IPS-20b (cell line): ENCODE measurements around the gene SLAMF9.
"Not testable (repeated sequence)": the region's sequence is repeated elsewhere in the genome, so short reads cannot be mapped to it uniquely, and the experiment has no call there.

Experiments used
- H3K27ac ChIP-seq: one replicate; pipeline ENCODE4 v1.5.1; 2013; ENCODE audit warnings: low read length
- H3K27me3 ChIP-seq: 2 replicates; pipeline ENCODE4 v1.6.1; 2013; ENCODE audit warnings: mild to moderate bottlenecking, low read length, inconsistent platforms; ENCODE audit not compliant: insufficient read depth
- H3K36me3 ChIP-seq: 2 replicates; pipeline ENCODE4 v1.6.1; 2013; ENCODE audit warnings: low read depth, mild to moderate bottlenecking, inconsistent platforms, low read length, moderate library complexity; ENCODE audit not compliant: insufficient read depth
- H3K4me1 ChIP-seq: 2 replicates; pipeline ENCODE4 v1.6.1; 2013; ENCODE audit warnings: mild to moderate bottlenecking, control low read depth, inconsistent platforms, low read length, moderate library complexity; ENCODE audit not compliant: insufficient read depth
- H3K4me3 ChIP-seq: 2 replicates; pipeline ENCODE4 v1.5.1; 2013; ENCODE audit warnings: mild to moderate bottlenecking, low read length, inconsistent platforms
- H3K9ac ChIP-seq: 2 replicates; pipeline ENCODE4 v1.6.1; 2013; ENCODE audit warnings: low read depth, mild to moderate bottlenecking, inconsistent platforms, low read length, moderate library complexity
- H3K9me3 ChIP-seq: 2 replicates; pipeline ENCODE4 v1.6.1; 2013; ENCODE audit warnings: mild to moderate bottlenecking, low read depth, low read length, inconsistent platforms; ENCODE audit not compliant: insufficient read depth

The SLAMF9 gene

GRCh38 chr1:159914252-159915018 is 39.6 kb downstream of the SLAMF9 start:
- Histone ChIP-seq H3K36me3 (peaks cover 12% of the 10 kb centered on the region), H3K27ac (no peak overlapping the region), H3K4me3 (no peak overlapping the region), H3K27me3 (no peaks in the 10 kb centered on the region), H3K9ac (peak overlapping the region; percentile 43; the same call in 1 of the 2 replicates), H3K4me1 (peaks cover 46% of the 10 kb centered on the region), H3K9me3 (no peaks in the 10 kb centered on the region)

GRCh38 chr1:159913451-159914192 is 40.4 kb downstream of the SLAMF9 start:
- H3K36me3 ChIP-seq: peaks cover 4% of the 10 kb centered on the region
- H3K9me3 ChIP-seq: no peaks in the 10 kb centered on the region
- H3K4me3 ChIP-seq: no peak overlapping the region
- peak overlapping the region; percentile 43; the same call in 1 of the 2 replicates for H3K9ac ChIP-seq
- no peak overlapping the region for H3K27ac ChIP-seq
- peaks cover 46% of the 10 kb centered on the region for H3K4me1 ChIP-seq
- no peaks in the 10 kb centered on the region for H3K27me3 ChIP-seq

GRCh38 chr1:159911326-159912070 is 42.5 kb downstream of the SLAMF9 start:
- no peak overlapping the region for H3K27ac ChIP-seq

DNA sequence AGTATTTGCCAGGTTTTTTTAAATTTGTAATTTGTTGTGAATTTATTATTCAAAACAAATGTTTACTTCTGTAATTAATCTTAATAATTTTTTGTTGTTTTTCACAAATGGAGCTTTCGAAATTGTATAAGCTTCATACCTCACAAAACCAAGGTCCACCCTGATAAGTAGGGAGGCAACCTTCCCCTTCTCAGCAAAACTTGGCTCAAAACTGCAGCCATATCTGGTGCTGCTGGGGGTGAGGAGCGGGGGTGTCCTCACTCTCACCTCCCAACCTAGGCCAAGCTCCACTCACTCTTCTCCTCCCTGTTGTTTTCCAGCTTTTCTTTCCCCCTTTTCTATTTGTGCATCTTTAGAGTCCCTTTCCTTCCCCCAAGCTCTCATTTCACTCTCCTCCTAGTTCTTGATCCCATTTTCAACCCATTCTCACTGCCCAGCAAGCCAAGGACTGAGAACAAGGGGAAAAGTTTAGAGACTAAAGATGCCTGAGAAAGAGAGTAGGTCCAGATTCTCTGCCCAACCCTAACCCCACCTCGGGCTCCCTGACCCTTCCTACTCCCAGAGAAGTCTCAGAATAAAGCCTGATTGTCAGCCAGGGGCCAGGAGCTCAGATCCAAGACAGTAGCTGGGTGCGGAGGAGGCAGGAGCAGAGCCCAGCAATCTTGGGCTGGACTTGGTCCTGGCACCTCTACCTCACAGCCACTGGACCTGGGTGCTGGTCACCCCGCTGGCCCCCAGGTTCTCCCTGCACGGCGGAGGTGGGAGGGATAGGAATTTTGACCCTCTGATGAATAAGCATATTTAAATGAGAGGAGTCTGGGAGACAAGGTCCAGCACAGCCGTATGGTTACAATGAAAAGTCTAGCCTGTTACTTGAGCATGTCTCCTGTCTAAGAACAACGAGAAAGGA is 45.8 kb downstream of the SLAMF9 start:
- Histone ChIP-seq H3K27me3 (no peaks in the 10 kb centered on the region), H3K9ac (no peak overlapping the region), H3K36me3 (no peaks in the 10 kb centered on the region), H3K4me1 (peaks cover 18% of the 10 kb centered on the region; the same call in 1 of the 2 replicates), H3K27ac (no peak overlapping the region), H3K9me3 (no peaks in the 10 kb centered on the region), H3K4me3 (no peak overlapping the region)

More at GRCh38 chr1:159911326-159912070, 42.5 kb downstream of the SLAMF9 start:
- Histone ChIP-seq H3K4me1 (peaks cover 44% of the 10 kb centered on the region), H3K4me3 (no peak overlapping the region), H3K9ac (no peak overlapping the region), H3K27me3 (no peaks in the 10 kb centered on the region), H3K36me3 (no peaks in the 10 kb centered on the region), H3K9me3 (no peaks in the 10 kb centered on the region)

DNA sequence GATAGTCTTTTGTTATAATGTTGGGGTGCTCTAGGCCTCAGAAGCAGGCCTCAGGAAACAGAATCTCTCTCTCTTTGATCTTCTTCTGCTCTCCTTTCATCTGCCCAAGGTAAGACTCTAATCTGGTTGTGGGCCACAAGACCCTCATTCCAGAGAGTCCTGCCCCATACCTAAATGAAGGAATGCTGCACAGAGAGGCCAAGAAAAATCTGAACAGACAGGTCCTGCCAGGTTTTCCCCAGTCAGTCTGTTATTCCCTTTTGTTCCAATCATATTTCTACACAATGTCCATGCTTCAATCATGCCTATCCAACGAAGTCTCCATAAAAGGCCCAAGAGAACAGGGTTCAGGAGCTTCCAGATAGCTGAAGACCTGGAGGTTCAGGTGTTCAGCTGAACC is 47.1 kb downstream of the SLAMF9 start:
- Histone ChIP-seq H3K36me3 (no peaks in the 10 kb centered on the region), H3K27me3 (no peaks in the 10 kb centered on the region; the same call in 1 of the 2 replicates), H3K9ac (no peak overlapping the region), H3K27ac (no peak overlapping the region), H3K4me3 (no peak overlapping the region), H3K9me3 (no peaks in the 10 kb centered on the region), H3K4me1 (peaks cover 15% of the 10 kb centered on the region; the same call in 1 of the 2 replicates)

GRCh38 chr1:159904036-159904435 is 50.0 kb downstream of the SLAMF9 start:
- not testable (repeated sequence) for H3K36me3 ChIP-seq, H3K27ac ChIP-seq, H3K4me1 ChIP-seq, H3K4me3 ChIP-seq, H3K9me3 ChIP-seq, H3K9ac ChIP-seq
- H3K27me3 ChIP-seq: peaks cover 18% of the 10 kb centered on the region

- H3K36me3 ChIP-seq: no peaks in the 10 kb centered on the region
- no peak overlapping the region for H3K9ac ChIP-seq
- H3K9me3 ChIP-seq: no peaks in the 10 kb centered on the region
- H3K27ac ChIP-seq: no peak overlapping the region
- peaks cover 5% of the 10 kb centered on the region; the same call in 1 of the 2 replicates for H3K4me1 ChIP-seq
- peaks cover 18% of the 10 kb centered on the region for H3K27me3 ChIP-seq
- no peak overlapping the region for H3K4me3 ChIP-seq
Measured at GRCh38 chr1:159902541-159902940, 51.5 kb downstream of the SLAMF9 start.
